ENCODE data around the gene SLC47A2. TPM values are rescaled to one million over a fixed set of nuclear protein-coding genes. Genes with fewer than 3 reads are reported as not detected.
A peak's percentile ranks its signal among the peaks of the same experiment; 100 is the strongest.

The SLC47A2 gene
- total and polyA plus RNA-seq, 2 of the 13 experiments (the other 11 are each of a cell fraction or from before 2014, with no cell fraction given): 0.04 TPM; not detected in 1

- peak; percentile 7; the same call in 1 of the 2 replicates for TF ChIP-seq RAD21 (CRISPR knock-in tag; IDR thresholded peaks at IDR 0.05)
- peak; percentile 58; the same call in 1 of the 2 replicates for TF ChIP-seq ZNF12 (CRISPR knock-in tag; IDR thresholded peaks at IDR 0.05)
- peak; percentile 93 for TF ChIP-seq SMAD3 (CRISPR knock-in tag; IDR thresholded peaks at IDR 0.05)
- TF ChIP-seq REST (IDR thresholded peaks at IDR 0.05; ENCODE audit: borderline replicate concordance in 1 of 2, low read depth in 1 of 2, low read length in 2 of 2): peak in 1 of 2 experiments; percentile 63; a peak in 1 of 4 replicates
- TF ChIP-seq SYNCRIP (IDR thresholded peaks at IDR 0.05; ENCODE audit: insufficient read depth, low read depth, low read length): no peak
- TF ChIP-seq SAP130 (CRISPR knock-in tag; IDR thresholded peaks at IDR 0.05; ENCODE audit: low read depth): peak; percentile 88
- peak; percentile 90 for TF ChIP-seq TBX2 (CRISPR knock-in tag; IDR thresholded peaks at IDR 0.05; ENCODE audit: borderline replicate concordance)
- TF ChIP-seq ZNF3 (CRISPR knock-in tag; IDR thresholded peaks at IDR 0.05): no peak
- TF ChIP-seq HNRNPUL1 (IDR thresholded peaks at IDR 0.05; ENCODE audit: low read depth, low read length): no peak
- TF ChIP-seq ZNF703 (CRISPR knock-in tag; IDR thresholded peaks at IDR 0.05; ENCODE audit: borderline replicate concordance): 0 out of 2 replicates have a peak, but pooled peaks have one; percentile 3
- TF ChIP-seq TBL1XR1 (IDR thresholded peaks at IDR 0.05; ENCODE audit: borderline replicate concordance, low read length, partially characterized antibody): no peak
- peak; percentile 89 for TF ChIP-seq BCL6 (CRISPR knock-in tag; IDR thresholded peaks at IDR 0.05)
- TF ChIP-seq GFI1 (CRISPR knock-in tag; IDR thresholded peaks at IDR 0.05; ENCODE audit: borderline replicate concordance): peak; percentile 89
- no peak for TF ChIP-seq RFX5 (IDR thresholded peaks at IDR 0.05; ENCODE audit: low read depth, low read length)
- no peak for TF ChIP-seq ZBTB42 (CRISPR knock-in tag; IDR thresholded peaks at IDR 0.05)
- no peak for TF ChIP-seq ZNF251 (CRISPR knock-in tag; IDR thresholded peaks at IDR 0.05)
- peak; percentile 53; the same call in 1 of the 2 replicates for TF ChIP-seq NFKBIZ (CRISPR knock-in tag; IDR thresholded peaks at IDR 0.05)
- peak; percentile 80; the same call in 1 of the 2 replicates for TF ChIP-seq GATA4 (IDR thresholded peaks at IDR 0.05; ENCODE audit: borderline replicate concordance, low read depth)
- no peak for TF ChIP-seq RAD51 (IDR thresholded peaks at IDR 0.05; ENCODE audit: borderline replicate concordance)
- TF ChIP-seq ARNT2 (CRISPR knock-in tag; IDR thresholded peaks at IDR 0.05; ENCODE audit: low read depth): no peak
- no peak for TF ChIP-seq ZNF44 (CRISPR knock-in tag; IDR thresholded peaks at IDR 0.05)
- no peak for TF ChIP-seq SALL2 (CRISPR knock-in tag; IDR thresholded peaks at IDR 0.05)
- TF ChIP-seq ZNF788 (CRISPR knock-in tag; IDR thresholded peaks at IDR 0.05; ENCODE audit: borderline replicate concordance): peak; percentile 19; the same call in 1 of the 2 replicates
- TF ChIP-seq ZNF546 (CRISPR knock-in tag; conservative IDR thresholded peaks at IDR 0.05): no peak
- peak; percentile 58; the same call in 1 of the 2 replicates for TF ChIP-seq DNMT3B (CRISPR knock-in tag; conservative IDR thresholded peaks at IDR 0.05)
- TF ChIP-seq BORCS8-MEF2B (CRISPR knock-in tag; IDR thresholded peaks at IDR 0.05): no peak
- peak; percentile 100 for TF ChIP-seq ZBTB37 (CRISPR knock-in tag; IDR thresholded peaks at IDR 0.05)
- no peak for TF ChIP-seq ZFP41 (CRISPR knock-in tag; IDR thresholded peaks at IDR 0.05; ENCODE audit: borderline replicate concordance)
These were observed 56.0 kb downstream of the SLC47A2 start (continued) for GRCh38 chr17:19660219-19660870.
